Hippocampal formation (tissue), 2 donors: ENCODE measurements around the gene OAF.

Source experiments
- DNase-seq, 2 donors: peaks; one replicate each; lab custom pipeline; 2025; lab: John Stamatoyannopoulos, UW

OAF gene

DNA sequence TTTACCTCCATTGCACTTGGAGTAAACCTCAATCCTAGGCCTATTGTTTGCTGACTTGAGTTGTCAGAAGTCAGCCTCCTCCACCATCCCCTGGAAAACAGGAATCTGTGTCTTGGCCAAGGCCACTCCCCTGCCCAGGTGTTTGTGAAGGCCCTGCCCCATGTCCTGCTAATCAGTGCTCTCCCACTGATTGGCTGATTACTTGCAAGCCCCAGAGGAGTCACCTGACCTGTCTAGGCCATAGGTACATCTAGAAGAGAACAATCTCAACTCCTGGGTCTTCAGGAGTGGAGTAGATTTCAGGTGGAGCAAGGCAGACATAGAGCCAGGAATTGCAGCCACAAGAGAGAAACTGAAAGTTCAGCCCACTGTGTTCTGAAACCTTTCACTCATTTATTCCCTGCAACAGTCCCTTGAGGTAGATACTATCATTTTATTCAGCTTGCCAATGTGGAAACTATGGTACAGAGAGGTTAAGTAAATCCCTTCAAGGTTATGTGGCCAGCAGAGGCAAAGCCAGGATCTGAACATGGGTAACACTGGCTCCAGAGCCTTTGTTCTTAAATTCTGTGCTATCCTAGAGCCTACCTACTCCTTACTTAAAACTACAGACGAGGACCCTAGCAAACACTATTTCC, 10.4 kb downstream of the OAF start:
- no peak for DNase-seq

DNA sequence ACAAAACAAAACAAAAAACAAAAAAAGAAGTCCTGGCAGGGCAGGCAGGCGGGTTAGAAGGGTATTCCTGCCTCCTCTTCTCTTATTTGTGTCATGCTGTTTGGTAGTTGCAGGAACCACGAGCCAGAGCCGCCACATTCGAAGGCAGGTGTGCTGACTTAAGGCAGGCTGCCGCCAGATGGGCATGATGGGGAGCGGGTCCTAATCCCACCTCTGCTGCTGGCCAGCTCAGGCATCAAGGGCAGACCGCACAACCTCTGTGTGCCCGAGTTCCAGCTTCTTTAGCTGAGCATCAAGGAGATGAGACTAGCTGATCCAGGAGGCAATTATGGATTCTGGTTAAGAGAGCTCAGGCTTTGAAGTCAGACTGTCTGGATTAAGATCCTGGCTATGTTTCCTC, 12.1 kb downstream of the OAF start:
- no peak for DNase-seq

DNA sequence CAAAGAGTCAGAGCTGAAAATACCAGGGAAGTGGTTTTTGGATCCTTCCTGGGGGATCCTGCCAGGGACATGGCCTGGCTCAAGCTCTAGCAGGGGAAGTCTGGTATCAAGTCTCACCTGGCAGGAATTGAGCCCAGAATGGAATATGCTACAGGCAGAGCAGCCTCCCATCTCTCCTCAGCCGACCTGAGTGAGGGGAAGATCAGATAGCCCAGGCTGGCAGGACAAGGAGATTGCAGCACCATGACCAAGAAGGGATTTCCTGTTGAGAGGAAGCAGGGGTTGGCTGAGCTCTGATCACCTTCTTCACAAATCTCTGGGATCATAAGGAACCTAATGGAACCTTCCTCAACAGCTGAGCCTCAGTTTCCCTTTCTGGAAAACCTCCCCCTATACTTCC, 13.0 kb downstream of the OAF start:
- DNase-seq: no peak

DNA sequence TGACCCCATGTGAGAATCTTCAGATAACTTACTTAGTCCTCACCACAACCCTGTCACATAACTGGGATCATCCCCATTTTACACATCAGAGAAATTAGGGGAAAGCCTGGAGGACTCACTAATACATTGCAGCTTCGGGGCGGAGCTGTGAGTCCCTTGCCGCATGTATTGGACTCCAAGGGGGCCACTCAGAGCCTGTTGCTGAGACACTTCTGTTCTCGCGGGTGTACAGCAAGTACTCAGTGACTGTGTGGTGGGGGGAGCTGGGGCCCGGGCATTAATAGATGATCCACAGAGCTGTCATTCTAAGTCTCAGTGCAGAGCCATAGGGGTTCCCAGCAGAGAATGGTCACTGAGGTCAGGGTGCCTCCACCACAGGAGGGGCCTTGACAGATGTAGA, 13.5 kb downstream of the OAF start:
- no peak for DNase-seq

DNA sequence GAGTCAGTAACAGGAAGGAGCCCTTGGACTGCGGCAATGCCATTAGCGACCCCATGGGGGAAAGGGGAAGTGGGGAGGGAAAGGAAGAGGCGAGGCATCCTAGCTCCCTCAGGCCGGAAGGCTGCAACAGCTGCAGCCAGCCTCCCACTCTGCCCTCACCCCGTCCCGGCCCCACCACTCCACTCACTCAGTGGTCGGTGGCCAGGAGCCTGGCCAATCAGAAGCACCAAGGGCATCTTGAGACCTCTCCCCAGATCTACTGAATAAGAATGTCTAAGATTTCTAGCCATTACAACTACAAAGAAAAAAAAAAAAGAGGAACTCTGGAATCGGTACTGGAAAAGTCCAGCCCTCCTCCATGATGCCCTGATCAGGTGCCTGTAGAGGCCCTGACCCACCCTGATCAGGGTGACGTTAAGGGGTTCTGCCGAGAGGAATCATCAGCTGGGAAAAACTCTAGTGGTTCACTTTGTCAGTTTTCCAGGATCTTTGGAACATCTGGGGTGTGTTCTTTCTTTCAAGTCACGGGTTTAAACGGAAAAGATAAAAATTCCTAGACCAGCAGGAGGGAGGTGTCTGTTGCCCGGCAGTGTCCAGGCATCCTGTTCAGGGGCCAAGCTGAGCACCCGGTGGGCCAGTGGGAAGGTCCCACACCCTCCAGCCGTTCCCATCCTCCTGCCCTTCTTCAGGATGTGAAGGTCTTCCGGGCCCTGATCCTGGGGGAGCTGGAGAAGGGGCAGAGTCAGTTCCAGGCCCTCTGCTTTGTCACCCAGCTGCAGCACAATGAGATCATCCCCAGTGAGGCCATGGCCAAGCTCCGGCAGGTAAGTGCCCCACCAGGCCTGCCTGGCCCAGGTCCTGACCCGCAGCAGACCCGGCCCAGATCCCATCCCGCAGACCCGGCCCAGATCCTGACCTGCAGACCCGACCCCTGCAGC, 14.4 kb downstream of the OAF start:
- no peak for DNase-seq

DNA sequence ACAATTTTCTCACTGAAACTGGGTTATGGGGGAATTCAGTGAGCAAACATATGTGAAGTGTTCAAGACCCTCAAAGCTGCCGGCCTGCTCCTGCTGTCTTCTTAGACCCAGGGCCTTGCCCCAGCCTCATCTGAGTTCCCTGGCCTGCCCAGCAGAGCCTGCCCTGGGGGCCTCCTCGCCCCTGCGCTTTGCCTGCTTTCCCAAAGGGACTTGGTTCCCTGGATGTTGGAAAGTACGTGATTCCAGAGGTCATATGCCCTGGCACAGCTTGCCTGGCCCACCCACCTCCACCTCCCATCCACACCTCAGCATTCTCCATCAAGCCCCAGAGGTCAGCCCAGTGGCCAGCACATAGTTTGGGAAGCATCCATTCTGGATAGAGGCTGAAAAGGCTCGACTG, 15.4 kb downstream of the OAF start:
- no peak for DNase-seq

DNA sequence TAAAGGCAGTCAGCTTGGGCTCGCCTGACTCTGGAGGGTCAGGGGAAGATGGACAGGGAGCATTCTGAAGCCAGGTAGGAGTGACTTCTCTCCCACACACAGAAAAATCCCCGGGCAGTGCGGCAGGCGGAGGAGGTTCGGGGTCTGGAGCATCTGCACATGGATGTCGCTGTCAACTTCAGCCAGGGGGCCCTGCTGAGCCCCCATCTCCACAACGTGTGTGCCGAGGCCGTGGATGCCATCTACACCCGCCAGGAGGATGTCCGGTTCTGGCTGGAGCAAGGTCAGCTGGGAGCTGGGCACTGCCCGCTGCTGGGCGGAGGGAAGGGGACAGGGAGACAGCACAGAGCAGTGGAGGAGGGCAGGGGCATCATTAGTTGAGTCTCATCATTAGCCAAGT, 15.9 kb downstream of the OAF start:
- DNase-seq: no peak

DNA sequence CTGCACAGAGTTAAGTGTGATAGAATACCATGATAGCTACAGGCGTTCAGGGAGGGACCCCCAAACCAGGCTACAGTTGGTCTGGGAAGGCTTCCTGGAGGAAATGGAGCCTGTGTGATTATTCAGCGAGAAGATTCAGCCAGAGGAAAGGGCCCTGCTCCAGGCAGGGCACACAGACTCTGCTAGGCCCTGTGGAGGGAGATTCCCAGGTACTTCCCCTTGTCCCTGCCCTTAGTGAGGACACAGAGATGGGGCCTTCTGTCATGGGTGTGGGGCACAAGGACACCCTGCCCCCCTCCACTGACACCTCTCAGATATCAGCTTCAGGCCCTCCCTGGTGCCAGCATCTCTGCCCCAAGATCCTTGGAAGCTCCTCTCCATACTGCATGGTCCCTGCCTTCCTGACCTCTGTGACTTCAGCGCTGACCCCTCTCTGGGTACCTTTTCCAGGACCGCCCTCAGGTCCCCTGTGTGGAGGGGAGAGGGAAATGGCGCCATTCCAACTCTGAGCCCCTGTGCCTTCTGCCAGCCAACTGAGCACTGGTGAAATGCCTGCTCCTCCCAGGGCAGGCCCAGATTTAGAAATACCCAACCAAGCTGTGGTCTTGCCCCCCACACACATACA, 16.5 kb downstream of the OAF start:
- DNase-seq: no peak

DNA sequence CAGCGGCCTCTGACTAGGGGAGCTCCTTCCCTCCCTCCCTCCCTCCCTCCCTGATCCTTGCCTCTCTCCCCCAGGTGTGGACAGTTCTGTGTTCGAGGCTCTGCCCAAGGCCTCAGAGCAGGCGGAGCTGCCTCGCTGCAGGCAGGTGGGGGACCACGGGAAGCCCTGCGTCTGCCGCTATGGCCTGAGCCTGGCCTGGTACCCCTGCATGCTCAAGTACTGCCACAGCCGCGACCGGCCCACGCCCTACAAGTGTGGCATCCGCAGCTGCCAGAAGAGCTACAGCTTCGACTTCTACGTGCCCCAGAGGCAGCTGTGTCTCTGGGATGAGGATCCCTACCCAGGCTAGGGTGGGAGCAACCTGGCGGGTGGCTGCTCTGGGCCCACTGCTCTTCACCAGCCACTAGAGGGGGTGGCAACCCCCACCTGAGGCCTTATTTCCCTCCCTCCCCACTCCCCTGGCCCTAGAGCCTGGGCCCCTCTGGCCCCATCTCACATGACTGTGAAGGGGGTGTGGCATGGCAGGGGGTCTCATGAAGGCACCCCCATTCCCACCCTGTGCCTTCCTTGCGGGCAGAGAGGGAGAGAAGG, 18.1 kb downstream of the OAF start:
- DNase-seq: no peak

DNA sequence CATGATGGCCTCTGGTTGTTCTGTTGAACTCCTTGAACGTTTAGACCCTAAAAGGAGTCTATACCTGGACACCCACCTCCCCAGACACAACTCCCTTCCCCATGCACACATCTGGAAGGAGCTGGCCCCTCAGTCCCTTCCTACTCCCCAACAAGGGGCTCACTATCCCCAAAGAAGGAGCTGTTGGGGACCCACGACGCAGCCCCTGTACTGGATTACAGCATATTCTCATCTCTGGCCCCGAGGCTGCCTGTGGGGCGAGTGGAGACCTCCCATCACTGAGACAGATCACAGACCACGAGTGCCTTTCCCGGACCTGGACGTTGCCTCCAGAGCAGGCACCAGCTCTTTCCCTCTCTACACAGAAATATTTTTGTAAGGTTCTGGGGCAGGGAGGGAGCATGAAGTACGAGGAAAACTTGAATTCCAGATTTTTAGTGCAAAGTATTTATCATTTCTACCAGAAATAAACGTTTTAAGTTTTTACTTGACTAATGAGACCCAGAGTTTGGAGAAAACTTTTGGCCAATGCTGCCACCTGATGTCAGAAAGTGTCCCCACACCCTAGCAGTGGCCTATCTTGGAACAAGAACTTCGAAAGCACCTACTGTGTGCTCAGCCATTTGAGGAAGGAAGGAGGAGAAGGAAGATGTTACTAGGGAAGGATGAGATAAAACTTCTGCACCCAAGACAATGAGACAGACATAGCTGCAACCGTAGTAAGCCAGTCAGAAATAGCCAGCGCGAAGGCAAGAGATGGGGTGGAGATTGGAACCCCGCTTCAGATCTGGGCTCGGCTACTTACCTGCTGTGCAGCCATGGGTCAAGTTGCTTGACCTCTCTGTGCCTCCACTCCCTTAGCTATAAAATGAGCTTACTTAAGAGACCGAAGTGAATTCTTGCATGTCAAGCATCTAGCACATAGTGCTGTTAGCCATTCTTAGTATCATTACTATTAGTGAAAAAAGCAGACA, 18.9 kb downstream of the OAF start:
- DNase-seq: peak; percentile 18 to 27

DNA sequence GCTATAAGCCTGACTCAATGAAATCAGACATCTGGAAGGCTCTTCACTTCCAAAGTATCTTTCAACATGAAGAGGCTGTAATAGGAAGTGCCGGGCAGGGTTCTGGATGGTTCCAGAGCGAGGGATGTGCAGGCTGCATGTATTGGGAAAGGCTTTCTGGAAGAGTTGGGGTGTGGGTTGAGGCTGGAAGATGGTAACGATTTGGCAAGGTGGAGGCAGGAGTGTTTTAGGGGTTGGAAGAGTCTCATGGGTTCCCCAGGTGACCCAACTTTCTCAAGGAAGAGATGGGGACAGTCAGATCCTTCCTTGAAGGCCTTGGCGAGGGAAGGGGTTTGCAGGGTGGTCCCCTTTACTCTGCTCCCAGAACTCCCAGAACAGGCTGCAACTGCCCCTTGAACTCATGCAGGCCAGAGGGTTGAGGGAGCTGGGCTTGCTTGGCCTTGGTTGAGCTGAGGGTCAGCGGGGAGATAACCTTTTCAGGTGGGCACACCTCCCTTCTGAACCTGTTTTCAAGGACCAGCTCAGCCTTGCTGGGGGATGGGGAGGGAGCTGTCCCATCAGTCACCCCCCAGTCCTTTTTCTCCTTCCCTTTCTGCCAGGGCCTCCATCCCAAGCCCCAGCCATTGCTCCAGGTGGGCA, 19.7 kb downstream of the OAF start:
- no peak for DNase-seq

DNA sequence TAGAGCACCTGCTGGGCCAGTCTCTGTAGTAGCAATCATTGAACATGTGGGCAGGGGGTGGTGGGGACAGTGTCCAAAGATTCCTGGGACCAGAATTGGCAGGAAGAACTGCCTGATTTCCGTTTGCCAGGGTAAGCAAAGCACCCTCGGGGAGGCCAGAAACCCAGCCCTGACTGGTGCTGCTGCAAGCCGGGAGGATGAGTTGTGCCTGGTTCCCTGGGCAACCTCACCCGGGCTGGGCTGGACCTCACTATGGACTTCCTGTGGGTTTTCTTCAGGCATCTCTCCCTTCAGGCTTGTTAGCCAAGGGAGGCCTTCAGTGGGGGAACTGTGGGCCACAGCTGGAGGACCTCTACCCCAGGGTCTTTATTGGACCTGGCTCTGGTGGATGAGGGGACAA, 21.1 kb downstream of the OAF start:
- DNase-seq: no peak

DNA sequence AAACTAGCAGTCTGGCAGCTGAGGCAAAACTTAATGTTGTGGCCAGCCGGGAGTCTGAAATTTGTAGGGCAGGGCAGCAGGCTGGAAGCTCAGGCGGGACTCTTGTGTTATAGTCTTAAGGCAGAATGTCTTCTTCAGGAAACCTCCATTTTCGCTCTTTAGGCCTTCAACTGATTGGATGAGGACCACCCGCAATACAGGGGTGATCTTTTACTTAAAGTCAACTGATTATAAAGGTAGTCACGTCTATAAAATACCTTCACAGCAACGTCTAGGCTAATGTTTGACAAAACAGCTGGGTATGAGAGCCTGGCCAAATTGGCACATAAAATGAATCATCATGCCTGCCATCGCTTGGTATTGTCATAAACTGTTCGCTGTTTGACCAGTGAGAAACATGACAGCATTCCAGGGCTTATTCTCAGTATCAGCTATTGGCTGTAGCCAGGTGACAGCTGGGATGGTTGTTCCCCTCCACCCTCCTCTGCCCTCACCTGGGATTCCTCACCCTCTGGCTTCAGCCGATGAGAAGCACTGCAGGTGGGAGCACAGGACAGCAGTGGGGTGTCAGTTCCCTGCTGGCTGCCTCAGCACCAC, 22.5 kb downstream of the OAF start:
- no peak for DNase-seq

DNA sequence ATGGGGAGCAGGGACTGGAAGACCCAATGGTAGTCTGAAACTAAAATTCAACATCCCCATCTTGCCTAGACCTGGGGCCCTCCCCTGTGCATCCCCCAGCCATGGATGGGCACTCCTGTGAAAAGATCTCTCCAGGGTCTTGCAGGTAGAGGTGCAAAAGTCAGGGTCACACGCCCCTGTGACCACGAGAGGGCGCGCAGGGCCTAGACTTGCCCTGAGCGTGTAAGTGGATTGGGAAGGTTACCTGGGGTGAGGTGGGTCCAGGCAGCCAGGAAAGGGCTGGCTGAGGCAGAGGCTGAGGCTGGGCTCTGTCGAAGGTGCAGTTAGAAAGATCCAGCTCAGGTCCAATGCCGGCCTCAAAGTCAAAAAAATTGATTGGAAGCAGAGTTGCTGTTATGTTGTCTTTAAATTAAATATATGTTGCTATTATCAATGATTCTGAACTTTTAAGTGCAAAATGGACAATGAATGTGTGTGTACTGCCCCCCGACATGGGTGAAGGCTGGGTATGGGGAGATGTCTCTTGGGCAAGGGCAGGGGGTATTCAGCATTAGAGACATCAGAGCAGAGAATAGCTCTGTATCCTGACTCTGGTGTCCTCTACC, 24.3 kb downstream of the OAF start:
- no peak for DNase-seq

DNA sequence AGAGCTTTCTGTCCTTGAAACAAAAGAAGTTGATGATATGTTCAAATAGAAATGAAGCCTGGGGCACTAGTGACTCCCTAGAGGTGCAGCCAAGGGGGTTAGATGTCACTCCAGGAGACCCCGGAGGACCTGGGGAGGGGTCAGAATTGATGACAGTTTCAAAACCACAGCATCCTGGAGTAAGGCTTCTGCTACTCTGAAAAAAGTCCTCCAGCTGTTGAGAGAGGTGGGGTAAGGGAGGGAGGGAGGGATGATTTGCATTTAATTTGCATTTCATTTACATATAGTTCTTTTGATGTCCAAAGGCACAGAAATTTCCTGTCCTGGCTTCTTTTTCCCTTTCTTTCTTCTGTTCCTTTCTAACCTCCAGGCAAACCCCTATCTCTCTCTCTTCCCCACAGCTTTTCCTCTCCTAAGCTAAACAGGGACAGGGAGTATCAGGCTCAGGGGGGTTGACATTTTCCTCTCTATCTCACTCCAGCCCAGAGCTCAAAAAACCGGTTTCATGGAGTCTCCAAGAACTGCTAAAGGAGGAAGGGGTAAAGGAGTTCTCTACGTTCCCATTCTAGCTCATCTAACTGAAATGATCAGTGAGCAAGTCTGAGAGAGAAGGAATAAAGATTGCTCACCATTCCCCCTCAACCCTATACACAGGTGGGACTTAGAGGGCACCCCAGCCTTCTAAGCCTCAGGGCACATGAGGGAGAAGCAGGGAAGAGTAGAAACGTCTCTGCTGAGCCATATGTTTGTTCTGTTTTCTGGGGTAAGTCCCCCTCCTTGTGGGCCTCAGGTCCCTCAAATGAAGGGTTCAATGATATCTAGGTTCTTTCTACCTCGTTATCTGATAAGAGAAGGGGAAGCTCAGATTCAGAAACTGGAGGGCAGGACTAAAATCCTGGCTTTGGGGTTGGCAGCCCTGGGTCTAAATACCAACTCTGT, 25.6 kb downstream of the OAF start:
- no peak for DNase-seq

DNA sequence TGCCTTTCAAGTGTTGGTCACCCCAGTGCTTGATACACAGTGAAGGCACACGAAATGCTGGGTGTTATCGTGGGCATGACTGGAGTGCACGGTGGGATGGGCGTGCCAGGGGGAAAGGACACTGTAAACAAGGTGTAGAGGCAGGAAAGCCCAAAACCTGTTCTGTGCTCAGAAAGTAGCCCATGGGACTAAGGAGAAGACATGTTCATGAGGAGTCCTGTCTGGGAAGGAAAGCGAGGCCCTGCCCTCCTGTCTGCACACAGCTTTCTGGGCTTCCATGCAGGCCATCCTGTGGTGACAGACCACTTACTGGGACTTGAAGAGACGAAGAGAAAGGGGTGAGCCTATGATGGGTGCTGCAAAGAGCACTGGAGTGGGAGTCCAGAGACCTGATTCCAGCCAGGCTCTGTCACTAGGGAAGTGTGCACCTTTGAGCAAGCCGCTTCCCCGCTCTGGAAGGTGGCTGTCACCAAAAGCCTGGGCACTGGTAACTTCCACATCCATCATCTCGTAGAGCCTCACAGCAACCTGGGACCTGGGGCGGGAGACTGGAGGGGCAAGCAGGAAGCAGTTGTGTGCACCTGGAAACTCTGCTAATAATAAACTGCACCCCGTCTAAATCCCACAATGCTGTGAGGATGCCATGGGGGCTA, 28.3 kb downstream of the OAF start:
- DNase-seq: no peak

DNA sequence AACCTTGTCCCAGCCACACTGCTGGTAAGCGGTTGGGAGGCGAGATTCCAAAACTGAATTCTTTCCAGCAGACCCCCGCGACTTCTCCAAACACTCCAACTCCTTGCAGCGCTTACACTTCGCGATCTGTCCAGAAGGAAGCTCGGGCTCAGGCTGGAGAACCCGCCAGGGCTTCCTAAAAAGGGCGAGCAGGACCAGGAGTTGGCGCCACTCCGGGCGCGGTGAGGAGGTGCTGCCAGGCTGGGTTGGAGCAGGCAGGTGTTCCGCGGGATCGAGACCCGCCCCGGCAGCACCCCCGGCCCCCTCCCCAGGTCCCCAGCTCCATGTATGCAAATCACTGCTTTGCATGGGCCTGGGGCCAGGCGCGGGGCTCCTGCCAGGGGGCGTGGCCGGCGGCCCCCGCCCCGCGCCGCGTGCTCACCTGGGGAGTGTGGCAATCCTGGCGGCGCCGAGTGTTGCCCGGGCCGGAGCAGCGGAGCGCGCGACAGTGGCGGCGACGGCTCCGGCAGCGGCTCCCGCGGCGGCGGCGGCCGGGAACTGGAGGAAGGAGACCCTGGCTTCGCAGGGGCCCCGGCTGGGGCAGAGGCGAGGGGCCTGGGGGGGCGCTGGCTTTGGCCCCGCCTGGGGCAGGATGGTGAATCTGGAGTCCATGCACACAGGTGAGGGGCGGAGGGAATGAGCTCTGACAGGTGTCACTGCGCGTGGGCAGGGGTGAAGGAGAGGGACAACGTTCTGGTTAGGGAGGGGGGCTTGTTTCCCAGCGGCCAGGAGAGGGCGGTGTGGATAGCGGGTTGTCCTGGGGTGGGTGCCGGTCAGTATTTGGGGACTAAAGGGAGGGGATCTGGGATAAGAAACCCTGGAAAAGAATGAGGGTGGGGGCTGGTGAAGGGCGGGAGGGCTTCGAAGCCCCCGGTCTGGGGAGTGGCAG, 29.1 kb downstream of the OAF start, which contains the start of gene POU2F3:
Gene POU2F3, plus strand, starts transcription at position 428 of the 928 bp plus-strand sequence. Its CDS starts 204 bp downstream, at position 632.
- no peak for DNase-seq
